ENCODE measurements around the gene PUDP. TPM values are rescaled to one million over a fixed set of nuclear protein-coding genes. Genes with fewer than 3 reads are reported as not detected.

Gene PUDP
- 7.2 TPM for polyA plus RNA-seq (2013)

- peak within 1 kb of the TSS in 1 of 2 experiments; percentile 66 for H3K27ac ChIP-seq (ENCODE audit: insufficient read depth in 1 of 2, low read depth in 1 of 2, low read length in 2 of 2, poor library complexity in 1 of 2, severe bottlenecking in 2 of 2)
- ChIA-PET CTCF (no interaction called here), POLR2A (no interaction called here)
- peak; percentile 70 to 94 (median 92) for DNase-seq
- WGBS (ENCODE audit: insufficient coverage): 0% methylated on average over 67 of the region's 76 CpGs
- no peaks in the 10 kb centered on the region for H3K9me3 ChIP-seq (ENCODE audit: control extremely low read depth in 1 of 5, control insufficient read depth in 4 of 5, insufficient read depth in 2 of 5, low read depth in 1 of 5, low read length in 4 of 5)
- H3K27me3 ChIP-seq (replicated peaks in 2 of 5; ENCODE audit: control insufficient read depth in 4 of 5, insufficient read depth in 5 of 5, low read length in 4 of 5): no peaks in the 10 kb centered on the region
- no peaks in the 10 kb centered on the region for H3K36me3 ChIP-seq (ENCODE audit: control insufficient read depth in 4 of 4, insufficient read depth in 4 of 4, low read length in 3 of 4)
- H3K4me1 ChIP-seq (ENCODE audit: control extremely low read depth in 1 of 4, control insufficient read depth in 4 of 4, insufficient read depth in 4 of 4, low read length in 3 of 4): peaks cover 0 to 14% (median 5%) of the 10 kb centered on the region in 4 experiments
- H3K4me3 ChIP-seq (ENCODE audit: control insufficient read depth in 1 of 7, extremely low read depth in 1 of 7, insufficient read depth in 4 of 7, low read depth in 2 of 7, low read length in 6 of 7): peak within 1 kb of the TSS; percentile 63 to 95 (median 90)
Observed at GRCh38 chrX:7147978-7148854, at the start of gene PUDP. TSS of gene PUDP (minus strand) at chrX:7148153. CDS start at chrX:7148113, 40 bp downstream.

- WGBS (ENCODE audit: insufficient coverage): 100% methylated on average over 4 of the region's 11 CpGs
- no peak overlapping the region for H3K27ac ChIP-seq (ENCODE audit: insufficient read depth in 1 of 2, low read depth in 1 of 2, low read length in 2 of 2, poor library complexity in 1 of 2, severe bottlenecking in 2 of 2)
- CTCF ChIA-PET: no interaction called here
- no peak overlapping the region for H3K4me3 ChIP-seq (ENCODE audit: control insufficient read depth in 1 of 7, extremely low read depth in 1 of 7, insufficient read depth in 4 of 7, low read depth in 2 of 7, low read length in 6 of 7)
- POLR2A ChIA-PET: no interaction called here
- no peaks in the 10 kb centered on the region for H3K27me3 ChIP-seq (replicated peaks in 2 of 5; ENCODE audit: control insufficient read depth in 4 of 5, insufficient read depth in 5 of 5, low read length in 4 of 5)
- H3K36me3 ChIP-seq (ENCODE audit: control insufficient read depth in 4 of 4, insufficient read depth in 4 of 4, low read length in 3 of 4): no peaks in the 10 kb centered on the region
- no peaks in the 10 kb centered on the region for H3K9me3 ChIP-seq (ENCODE audit: control extremely low read depth in 1 of 5, control insufficient read depth in 4 of 5, insufficient read depth in 2 of 5, low read depth in 1 of 5, low read length in 4 of 5)
- no peak for DNase-seq
- no peaks in the 10 kb centered on the region for H3K4me1 ChIP-seq (ENCODE audit: control extremely low read depth in 1 of 4, control insufficient read depth in 4 of 4, insufficient read depth in 4 of 4, low read length in 3 of 4)
Observed at GRCh38 chrX:7194606-7195005, 46.7 kb upstream of the PUDP start.

GRCh38 chrX:7192871-7193270, 44.9 kb upstream of the PUDP start:
- H3K36me3 ChIP-seq (ENCODE audit: control insufficient read depth in 4 of 4, insufficient read depth in 4 of 4, low read length in 3 of 4): no peaks in the 10 kb centered on the region
- ChIA-PET POLR2A (no interaction called here), CTCF (interaction anchor here (0.6 kb wide), 1 partner anchor 138 kb away, joined by 3 read pairs; no protein-coding TSS in a partner anchor)
- no peaks in the 10 kb centered on the region for H3K4me1 ChIP-seq (ENCODE audit: control extremely low read depth in 1 of 4, control insufficient read depth in 4 of 4, insufficient read depth in 4 of 4, low read length in 3 of 4)
- DNase-seq: no peak
- no peak overlapping the region for H3K27ac ChIP-seq (ENCODE audit: insufficient read depth in 1 of 2, low read depth in 1 of 2, low read length in 2 of 2, poor library complexity in 1 of 2, severe bottlenecking in 2 of 2)
- H3K27me3 ChIP-seq (replicated peaks in 2 of 5; ENCODE audit: control insufficient read depth in 4 of 5, insufficient read depth in 5 of 5, low read length in 4 of 5): no peaks in the 10 kb centered on the region
- no peaks in the 10 kb centered on the region for H3K9me3 ChIP-seq (ENCODE audit: control extremely low read depth in 1 of 5, control insufficient read depth in 4 of 5, insufficient read depth in 2 of 5, low read depth in 1 of 5, low read length in 4 of 5)
- 92% methylated on average over 4 of the region's 7 CpGs for WGBS (ENCODE audit: insufficient coverage)
- H3K4me3 ChIP-seq (ENCODE audit: control insufficient read depth in 1 of 7, extremely low read depth in 1 of 7, insufficient read depth in 4 of 7, low read depth in 2 of 7, low read length in 6 of 7): no peak overlapping the region

DNA sequence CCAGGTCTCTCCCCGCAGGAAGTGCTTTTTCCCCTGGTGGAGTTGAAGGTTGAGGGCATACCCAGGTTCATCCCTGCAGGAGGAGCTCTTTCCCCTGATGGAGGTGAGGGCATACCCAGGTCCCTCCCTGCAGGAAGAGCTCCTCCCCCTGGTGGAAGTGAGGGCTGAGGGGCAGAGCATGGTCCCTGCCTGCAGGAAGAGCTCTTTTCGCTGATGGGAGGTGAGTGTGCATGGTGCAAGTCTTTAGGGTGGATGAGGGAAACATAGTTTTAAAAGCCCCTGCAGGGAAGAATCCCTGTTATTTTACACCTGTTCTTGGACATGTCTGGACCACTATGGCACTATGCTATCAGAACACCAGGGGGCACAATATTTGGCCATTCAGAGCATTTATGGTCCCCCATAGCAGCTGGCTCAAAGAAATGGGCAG, 43.7 kb upstream of the PUDP start:
- Histone ChIP-seq H3K4me1 (ENCODE audit: control extremely low read depth in 1 of 4, control insufficient read depth in 4 of 4, insufficient read depth in 4 of 4, low read length in 3 of 4) (no peaks in the 10 kb centered on the region), H3K9me3 (ENCODE audit: control extremely low read depth in 1 of 5, control insufficient read depth in 4 of 5, insufficient read depth in 2 of 5, low read depth in 1 of 5, low read length in 4 of 5) (no peaks in the 10 kb centered on the region), H3K27ac (ENCODE audit: insufficient read depth in 1 of 2, low read depth in 1 of 2, low read length in 2 of 2, poor library complexity in 1 of 2, severe bottlenecking in 2 of 2) (no peak overlapping the region), H3K36me3 (ENCODE audit: control insufficient read depth in 4 of 4, insufficient read depth in 4 of 4, low read length in 3 of 4) (no peaks in the 10 kb centered on the region), H3K27me3 (replicated peaks in 2 of 5; ENCODE audit: control insufficient read depth in 4 of 5, insufficient read depth in 5 of 5, low read length in 4 of 5) (no peaks in the 10 kb centered on the region), H3K4me3 (ENCODE audit: control insufficient read depth in 1 of 7, extremely low read depth in 1 of 7, insufficient read depth in 4 of 7, low read depth in 2 of 7, low read length in 6 of 7) (no peak overlapping the region)
- POLR2A ChIA-PET: no interaction called here
- CTCF ChIA-PET: no interaction called here
- WGBS (ENCODE audit: insufficient coverage): 100% methylated on average over 1 of the region's 2 CpGs
- DNase-seq: no peak

DNA sequence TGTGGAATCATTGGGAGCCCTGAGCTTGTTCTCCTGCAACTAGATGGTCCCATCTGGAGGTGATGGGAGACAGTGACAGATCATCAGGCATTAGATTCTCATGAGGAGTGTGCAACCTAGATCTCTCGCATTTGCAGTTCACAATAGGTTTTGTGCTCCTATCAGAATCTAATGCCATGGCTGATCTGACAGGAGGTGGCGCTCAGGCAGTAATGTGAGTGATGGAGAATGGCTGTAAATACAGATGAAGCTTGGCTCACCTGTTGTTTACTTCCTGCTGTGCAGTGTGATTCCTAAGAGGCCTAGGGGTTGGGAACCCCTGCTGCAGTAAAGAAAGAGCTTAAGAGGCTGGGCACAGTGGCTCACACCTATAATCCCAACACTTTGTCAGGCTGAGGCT, 42.2 kb upstream of the PUDP start:
- ChIA-PET CTCF (no interaction called here), POLR2A (no interaction called here)
- H3K4me3 ChIP-seq (ENCODE audit: control insufficient read depth in 1 of 7, extremely low read depth in 1 of 7, insufficient read depth in 4 of 7, low read depth in 2 of 7, low read length in 6 of 7): no peak overlapping the region
- WGBS (ENCODE audit: insufficient coverage): 93% methylated on average over 2 of the region's 2 CpGs
- H3K9me3 ChIP-seq (ENCODE audit: control extremely low read depth in 1 of 5, control insufficient read depth in 4 of 5, insufficient read depth in 2 of 5, low read depth in 1 of 5, low read length in 4 of 5): no peaks in the 10 kb centered on the region
- DNase-seq: no peak
- H3K27ac ChIP-seq (ENCODE audit: insufficient read depth in 1 of 2, low read depth in 1 of 2, low read length in 2 of 2, poor library complexity in 1 of 2, severe bottlenecking in 2 of 2): no peak overlapping the region
- no peaks in the 10 kb centered on the region for H3K36me3 ChIP-seq (ENCODE audit: control insufficient read depth in 4 of 4, insufficient read depth in 4 of 4, low read length in 3 of 4)
- no peaks in the 10 kb centered on the region for H3K4me1 ChIP-seq (ENCODE audit: control extremely low read depth in 1 of 4, control insufficient read depth in 4 of 4, insufficient read depth in 4 of 4, low read length in 3 of 4)
- no peaks in the 10 kb centered on the region for H3K27me3 ChIP-seq (replicated peaks in 2 of 5; ENCODE audit: control insufficient read depth in 4 of 5, insufficient read depth in 5 of 5, low read length in 4 of 5)

DNA sequence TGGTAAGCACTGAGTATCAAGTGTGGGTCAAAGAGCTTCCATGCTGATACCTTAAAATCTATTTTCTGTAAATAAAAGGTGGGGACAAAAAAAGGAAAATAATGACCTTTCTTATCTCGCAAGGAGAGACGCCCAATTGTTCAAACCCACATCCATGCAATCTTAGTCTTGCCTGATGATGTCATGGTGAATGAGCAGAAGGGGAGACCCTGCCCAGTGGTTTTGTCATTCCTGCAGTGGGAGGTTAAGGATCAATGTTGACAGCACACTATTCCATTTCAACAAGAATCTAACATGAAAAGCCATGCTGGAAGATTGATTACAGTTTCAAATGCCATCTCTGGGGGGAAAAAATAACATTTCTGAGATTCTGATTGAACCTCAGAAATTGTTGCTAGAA, 40.7 kb upstream of the PUDP start:
- H3K27ac ChIP-seq (ENCODE audit: insufficient read depth in 1 of 2, low read depth in 1 of 2, low read length in 2 of 2, poor library complexity in 1 of 2, severe bottlenecking in 2 of 2): no peak overlapping the region
- ChIA-PET POLR2A (no interaction called here), CTCF (no interaction called here)
- no peaks in the 10 kb centered on the region for H3K4me1 ChIP-seq (ENCODE audit: control extremely low read depth in 1 of 4, control insufficient read depth in 4 of 4, insufficient read depth in 4 of 4, low read length in 3 of 4)
- no peak overlapping the region for H3K4me3 ChIP-seq (ENCODE audit: control insufficient read depth in 1 of 7, extremely low read depth in 1 of 7, insufficient read depth in 4 of 7, low read depth in 2 of 7, low read length in 6 of 7)
- 100% methylated on average over 1 of the region's 2 CpGs for WGBS (ENCODE audit: insufficient coverage)
- no peaks in the 10 kb centered on the region for H3K36me3 ChIP-seq (ENCODE audit: control insufficient read depth in 4 of 4, insufficient read depth in 4 of 4, low read length in 3 of 4)
- no peaks in the 10 kb centered on the region for H3K27me3 ChIP-seq (replicated peaks in 2 of 5; ENCODE audit: control insufficient read depth in 4 of 5, insufficient read depth in 5 of 5, low read length in 4 of 5)
- H3K9me3 ChIP-seq (ENCODE audit: control extremely low read depth in 1 of 5, control insufficient read depth in 4 of 5, insufficient read depth in 2 of 5, low read depth in 1 of 5, low read length in 4 of 5): no peaks in the 10 kb centered on the region
- DNase-seq: no peak

GRCh38 chrX:7184816-7185215, 36.9 kb upstream of the PUDP start:
- WGBS (ENCODE audit: insufficient coverage): 100% methylated on average over 1 of the region's 3 CpGs

More at GRCh38 chrX:7184816-7185215, 36.9 kb upstream of the PUDP start:
- Histone ChIP-seq H3K4me3 (ENCODE audit: control insufficient read depth in 1 of 7, extremely low read depth in 1 of 7, insufficient read depth in 4 of 7, low read depth in 2 of 7, low read length in 6 of 7) (no peak overlapping the region), H3K27me3 (replicated peaks in 2 of 5; ENCODE audit: control insufficient read depth in 4 of 5, insufficient read depth in 5 of 5, low read length in 4 of 5) (no peaks in the 10 kb centered on the region), H3K36me3 (ENCODE audit: control insufficient read depth in 4 of 4, insufficient read depth in 4 of 4, low read length in 3 of 4) (no peaks in the 10 kb centered on the region), H3K4me1 (ENCODE audit: control extremely low read depth in 1 of 4, control insufficient read depth in 4 of 4, insufficient read depth in 4 of 4, low read length in 3 of 4) (no peaks in the 10 kb centered on the region), H3K9me3 (ENCODE audit: control extremely low read depth in 1 of 5, control insufficient read depth in 4 of 5, insufficient read depth in 2 of 5, low read depth in 1 of 5, low read length in 4 of 5) (no peaks in the 10 kb centered on the region), H3K27ac (ENCODE audit: insufficient read depth in 1 of 2, low read depth in 1 of 2, low read length in 2 of 2, poor library complexity in 1 of 2, severe bottlenecking in 2 of 2) (no peak overlapping the region)
- CTCF ChIA-PET: no interaction called here
- POLR2A ChIA-PET: no interaction called here
- no peak for DNase-seq
